Suppressor macrophage treated with lipopolysaccharide for 1 hour (primary cell): Measurements from ENCODE around the gene PRRT1.
"Not testable (repeated sequence)": the region's sequence is repeated elsewhere in the genome, so short reads cannot be mapped to it uniquely, and the experiment has no call there.

Experiments used
- DNase-seq, 3 donors: peaks; one replicate each; pipeline ENCODE4 v3.0.0-alpha.2; 2020 to 2022

The PRRT1 gene

GRCh38 chr6:32117461-32117860 is 34.3 kb downstream of the PRRT1 start:
- no peak for DNase-seq

- peak in 1 of 3 donors; percentile 20 for DNase-seq
Measured at GRCh38 chr6:32116674-32117073, 35.1 kb downstream of the PRRT1 start.

DNA sequence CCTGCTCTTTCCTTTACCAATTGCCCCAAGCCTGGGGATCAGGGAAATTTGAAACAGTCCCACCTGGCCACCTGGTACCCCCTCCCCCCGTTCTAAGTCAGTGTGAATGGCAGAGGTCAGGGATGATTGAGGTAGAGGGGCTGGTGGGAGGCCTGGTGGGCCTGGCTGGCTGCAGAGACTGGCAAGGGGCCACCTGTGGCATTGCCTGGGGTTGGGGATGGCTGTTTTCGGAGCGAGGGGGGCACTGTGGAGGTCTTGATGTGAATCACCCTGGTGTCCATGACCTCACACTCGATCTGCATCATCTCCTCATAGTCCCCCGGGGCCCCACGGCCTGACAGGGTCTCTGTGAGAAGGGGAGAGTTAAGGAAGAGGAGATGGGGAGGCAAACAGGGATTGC is 36.1 kb downstream of the PRRT1 start:
- DNase-seq, result no peak

- no peak for DNase-seq
Measured at GRCh38 chr6:32114796-32115195, 36.9 kb downstream of the PRRT1 start.

GRCh38 chr6:32113386-32114352 is 38.1 kb downstream of the PRRT1 start:
- DNase-seq, result peak in 2 of 3 donors; percentile 10 to 34

DNA sequence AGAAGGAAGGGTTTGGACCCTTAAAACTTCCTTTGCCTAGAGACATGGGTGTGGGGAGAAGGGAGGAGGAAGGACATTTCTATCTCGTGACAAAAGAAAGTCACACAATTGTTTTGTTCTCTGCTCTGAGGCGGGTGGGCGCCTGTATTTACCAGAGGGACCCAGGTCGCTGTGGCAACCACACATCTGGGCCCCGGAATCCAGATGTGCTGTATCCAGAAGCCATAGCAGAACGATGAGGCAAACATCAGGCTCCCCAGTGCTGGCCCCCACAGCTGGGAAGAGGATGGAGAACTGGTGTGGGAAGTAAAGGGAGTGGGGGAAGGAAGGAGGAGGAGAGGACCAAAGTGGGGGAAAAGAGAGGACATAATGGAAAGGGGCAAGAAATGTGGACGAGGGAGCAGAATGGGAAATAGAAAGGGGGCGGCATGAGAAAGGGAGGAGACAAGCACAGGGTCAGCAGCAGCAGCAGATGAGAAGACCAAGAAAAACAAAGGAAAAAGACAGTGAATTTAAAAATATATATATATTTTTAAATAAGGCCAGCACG is 39.2 kb downstream of the PRRT1 start:
- DNase-seq, result no peak

GRCh38 chr6:32111424-32112066 is 40.2 kb downstream of the PRRT1 start:
- DNase-seq, result no peak

DNA sequence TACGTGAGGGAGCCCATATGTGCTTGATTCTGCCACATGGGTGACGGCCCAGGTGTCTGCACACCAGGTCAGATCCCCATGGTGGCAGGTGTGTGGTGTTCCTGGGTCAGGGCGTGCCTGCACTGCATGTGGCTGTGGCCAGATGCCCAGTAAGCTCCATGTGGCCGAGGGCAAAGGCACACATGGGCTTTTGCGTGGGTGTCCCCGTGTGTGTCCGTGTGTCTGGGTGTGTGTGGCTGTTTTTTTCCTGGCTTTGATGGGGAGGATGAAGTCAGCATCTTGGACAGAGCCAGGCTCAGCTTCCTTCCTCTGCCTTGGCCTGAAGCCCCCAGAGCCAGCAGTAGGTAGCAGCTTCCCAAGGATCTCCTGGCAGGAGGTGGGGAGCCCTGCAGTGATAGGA is 41.1 kb downstream of the PRRT1 start:
- no peak for DNase-seq

- DNase-seq, result no peak
Measured at GRCh38 chr6:32109765-32110160, 42.0 kb downstream of the PRRT1 start.

GRCh38 chr6:32109114-32109764 is 42.5 kb downstream of the PRRT1 start, which contains the start of gene TNXB:
TNXB (minus strand) TSS chr6:32109338; CDS start chr6:32098198, 11,140 bp downstream.
- DNase-seq, result no peak

DNA sequence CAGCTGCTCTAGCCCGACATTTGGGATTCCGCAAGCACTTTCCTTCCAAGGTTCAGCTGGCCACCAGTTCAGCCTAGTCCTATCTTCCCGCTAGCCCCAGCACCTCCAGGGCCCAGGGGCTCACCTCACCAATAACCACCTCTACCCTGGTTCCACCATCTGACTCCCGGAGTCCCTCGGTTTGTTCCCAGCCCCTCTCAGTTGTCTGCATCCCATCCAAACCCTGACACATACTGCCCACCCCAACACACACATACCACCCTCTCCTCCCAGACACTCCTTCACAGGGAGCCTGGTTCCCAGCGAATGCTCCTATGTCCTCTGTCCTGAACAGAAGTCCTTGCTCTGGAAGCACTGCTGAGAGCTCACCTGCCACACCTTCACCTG is 43.0 kb downstream of the PRRT1 start:
- DNase-seq, result no peak

GRCh38 chr6:32108094-32108627 is 43.6 kb downstream of the PRRT1 start:
- DNase-seq, result no peak

DNA sequence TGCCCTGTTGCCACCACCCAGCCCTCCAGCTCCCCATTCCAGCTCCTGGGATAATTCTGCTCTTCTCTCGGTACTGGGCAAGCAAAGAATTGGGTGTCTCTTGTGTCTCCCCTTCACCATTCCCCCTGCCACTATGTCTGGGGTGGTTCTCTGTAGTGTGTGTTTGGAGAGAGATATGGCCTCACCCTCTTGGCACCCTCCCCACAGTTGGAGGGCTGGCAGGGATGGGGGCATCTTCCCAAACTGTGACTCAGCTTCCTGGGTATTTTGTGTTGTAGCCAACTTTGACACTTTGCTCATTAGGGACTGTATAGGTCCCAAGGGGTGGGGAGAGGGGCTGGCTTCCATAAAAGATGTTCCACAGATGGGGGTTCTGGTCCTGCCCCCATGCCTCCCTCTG is 44.3 kb downstream of the PRRT1 start:
- DNase-seq, result no peak

GRCh38 chr6:32105433-32105832 is 46.3 kb downstream of the PRRT1 start:
- peak in 2 of 3 donors; percentile 31 to 42 for DNase-seq

GRCh38 chr6:32102255-32102654 is 49.5 kb downstream of the PRRT1 start:
- no peak for DNase-seq

DNA sequence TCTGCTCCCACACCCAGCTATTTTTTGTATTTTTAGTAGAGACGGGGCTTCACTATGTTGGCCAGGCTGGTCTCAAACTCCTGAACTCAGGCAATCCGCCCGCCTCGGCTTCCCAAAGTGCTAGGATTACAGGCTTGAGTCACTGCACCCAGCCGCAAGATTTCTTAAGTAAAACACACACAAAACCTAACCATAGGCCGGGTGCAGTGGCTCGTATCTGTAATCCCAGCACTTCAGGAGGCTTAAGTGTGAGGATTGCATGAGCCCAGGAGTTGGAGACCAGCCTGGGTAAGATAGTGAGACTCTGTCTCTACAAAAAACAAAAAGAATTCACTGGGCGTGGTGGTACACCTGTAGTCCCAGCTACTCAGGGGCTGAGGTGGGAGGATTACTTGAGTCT is 51.5 kb downstream of the PRRT1 start:
- not testable (repeated sequence) for DNase-seq
